SU-DHL-6 (cell line): ENCODE data around the gene MAML3.

Source experiments
- H2AFZ ChIP-seq: fragments of 200-600 bp; sonication (generic); 2 replicates; pipeline ENCODE4 v1.6.1; 2014; ENCODE audit warnings: low read depth, mild to moderate bottlenecking, moderate library complexity, mixed read lengths, antibody characterized with exemption, low read length; ENCODE audit not compliant: severe bottlenecking
- H3F3A ChIP-seq: fragments of 200-600 bp; shearing (Covaris generic); 2 replicates; pipeline ENCODE4 v1.6.0; 2016; ENCODE audit warnings: antibody characterized with exemption, mild to moderate bottlenecking; ENCODE audit not compliant: insufficient read depth
- H3K27ac ChIP-seq: fragments of 200-600 bp; sonication (generic); 2 replicates; pipeline ENCODE4 v1.5.1; 2016; ENCODE audit warnings: low read depth, mild to moderate bottlenecking, low read length, moderate library complexity, mixed read lengths
- H3K27me3 ChIP-seq: fragments of 200-600 bp; sonication (generic), shearing (Covaris generic); 2 replicates; pipeline ENCODE4 v1.6.0; 2014; ENCODE audit warnings: mild to moderate bottlenecking, low read length
- H3K36me3 ChIP-seq: fragments of 200-600 bp; sonication (generic); 2 replicates; pipeline ENCODE4 v1.6.1; 2014; ENCODE audit warnings: mild to moderate bottlenecking, low read length, mixed read lengths
- H3K4me2 ChIP-seq: fragments of 300-600, 200-600 bp; shearing (Covaris generic), sonication (generic); 2 replicates; pipeline ENCODE4 v1.6.0; 2014; ENCODE audit warnings: low read length, low read depth, mild to moderate bottlenecking; ENCODE audit not compliant: poor library complexity, severe bottlenecking
- H3K4me3 ChIP-seq: fragments of 200-600 bp; sonication (generic); 2 replicates; pipeline ENCODE4 v1.5.1; 2014; ENCODE audit warnings: antibody characterized with exemption, low read length, mild to moderate bottlenecking, mixed read lengths; ENCODE audit not compliant: insufficient read depth, poor library complexity, severe bottlenecking
- H3K79me2 ChIP-seq: fragments of 200-600 bp; sonication (generic); 2 replicates; pipeline ENCODE4 v1.6.1; 2014; ENCODE audit warnings: mild to moderate bottlenecking, low read length, moderate library complexity; ENCODE audit not compliant: insufficient read depth
- H3K9ac ChIP-seq: fragments of 200-600 bp; sonication (generic); 2 replicates; pipeline ENCODE4 v1.7.0; 2014; ENCODE audit warnings: mild to moderate bottlenecking, low read length
- H3K9me2 ChIP-seq: fragments of 200-600 bp; sonication (generic); replicated peaks from 2 replicates; pipeline ENCODE4 v1.6.1; 2014; ENCODE audit warnings: low read length; ENCODE audit not compliant: insufficient read depth
- H3K9me3 ChIP-seq: fragments of 200-600 bp; sonication (generic); 2 replicates; pipeline ENCODE4 v1.6.1; 2014; ENCODE audit warnings: low read length, mixed read lengths; ENCODE audit not compliant: insufficient read depth
- H4K20me1 ChIP-seq: fragments of 200-600 bp; sonication (generic); 2 replicates; pipeline ENCODE4 v1.6.1; 2014; ENCODE audit warnings: low read depth, mild to moderate bottlenecking, antibody characterized with exemption, low read length, moderate library complexity, mixed read lengths
- CTCF ChIP-seq: fragments of 200-600 bp; sonication (generic); IDR thresholded peaks from one replicate; pipeline ENCODE4 v1.5.1; 2017; ENCODE audit warnings: antibody characterized with exemption, mild to moderate bottlenecking, low read length, moderate library complexity; ENCODE audit not compliant: insufficient read depth, poor library complexity, severe bottlenecking
- EZH2phosphoT487 ChIP-seq: fragments of 200-600 bp; sonication (generic), shearing (Covaris generic); conservative IDR thresholded peaks from 2 replicates; pipeline ENCODE4 v1.6.1; 2018; ENCODE audit warnings: mild to moderate bottlenecking, antibody characterized with exemption, low read length, moderate library complexity, mixed read lengths

Gene MAML3

DNA sequence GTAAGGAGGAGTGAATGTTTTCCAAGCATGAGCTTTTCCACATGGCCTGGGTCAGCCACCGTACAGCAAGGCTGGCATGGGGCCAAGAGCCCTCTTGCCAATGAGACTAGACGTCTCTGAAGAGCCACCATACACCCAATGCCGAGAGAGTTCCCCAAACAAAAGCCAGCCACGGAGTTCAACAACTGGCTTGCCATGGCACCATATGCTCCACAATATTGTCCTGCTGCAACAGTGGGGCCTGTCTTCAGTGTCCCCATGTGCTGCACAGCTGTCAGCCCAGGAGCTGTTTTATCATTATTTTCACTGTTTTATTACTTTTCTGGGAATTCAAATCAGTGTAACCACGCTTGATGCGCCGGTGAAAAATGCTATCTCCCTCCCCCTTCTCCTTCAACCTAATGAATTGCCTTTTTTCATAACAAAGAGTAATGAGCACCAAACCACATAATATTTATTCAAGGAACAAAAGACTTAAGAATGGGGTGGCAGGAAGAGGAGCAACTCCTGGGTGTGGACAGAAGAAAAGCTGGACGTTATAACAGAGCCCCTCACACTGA is 18.4 kb downstream of the MAML3 start:
- Histone ChIP-seq H3K9ac (no peak overlapping the region), H3K79me2 (no peaks in the 10 kb centered on the region), H3K36me3 (no peaks in the 10 kb centered on the region), H4K20me1 (no peaks in the 10 kb centered on the region), H3K9me2 (no peaks in the 10 kb centered on the region), H2AFZ (no peak overlapping the region), H3K27me3 (no peaks in the 10 kb centered on the region), H3K4me3 (no peak overlapping the region), H3K4me2 (no peak overlapping the region), H3K27ac (no peak overlapping the region), H3K9me3 (no peaks in the 10 kb centered on the region), H3F3A (no peaks in the 10 kb centered on the region)
- TF ChIP-seq CTCF: no peak
- no peak for TF ChIP-seq EZH2phosphoT487

DNA sequence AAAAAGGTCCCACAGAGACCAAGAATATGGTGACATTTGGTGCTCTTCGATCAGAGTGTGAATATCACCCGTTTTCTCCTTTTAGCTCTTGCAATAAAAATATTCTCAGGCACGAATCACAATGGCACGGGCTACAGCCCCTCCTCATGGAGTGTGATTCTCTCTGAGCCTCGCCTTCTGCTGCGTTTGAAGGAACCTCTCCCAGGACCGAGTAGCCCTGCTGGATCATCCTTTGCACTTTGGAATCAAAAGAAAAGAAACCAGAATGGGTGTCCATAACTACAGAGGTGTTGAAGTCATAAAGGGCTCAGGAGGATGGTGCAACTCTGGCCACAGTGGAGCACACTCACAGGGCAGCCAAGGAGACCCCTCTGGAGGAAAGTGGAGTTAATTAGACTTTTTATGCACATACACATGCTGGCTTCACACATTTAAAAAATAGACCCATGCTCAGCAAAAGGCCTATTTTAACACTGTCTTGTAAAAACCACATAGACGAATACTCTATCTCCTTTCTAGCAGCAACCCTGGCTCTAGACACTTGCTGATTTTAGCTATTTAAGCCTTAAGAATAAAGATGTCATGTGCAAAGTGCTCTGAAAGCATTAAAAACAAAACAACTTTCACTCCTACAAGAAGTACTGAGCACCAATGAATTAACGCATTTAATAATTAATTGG is 19.1 kb downstream of the MAML3 start:
- H3K79me2 ChIP-seq: no peaks in the 10 kb centered on the region
- H3K4me3 ChIP-seq: no peak overlapping the region

GRCh38 chr4:140133576-140133975 is 20.4 kb downstream of the MAML3 start:
- H3K4me2 ChIP-seq: no peak overlapping the region
- no peaks in the 10 kb centered on the region for H3K79me2 ChIP-seq
- H3K9ac ChIP-seq: no peak overlapping the region

More for the DNA sequence above, 19.1 kb downstream of the MAML3 start:
- Histone ChIP-seq H3K9ac (no peak overlapping the region), H2AFZ (no peak overlapping the region), H3K27me3 (no peaks in the 10 kb centered on the region), H3K9me3 (no peaks in the 10 kb centered on the region), H3K27ac (no peak overlapping the region), H4K20me1 (no peaks in the 10 kb centered on the region), H3F3A (no peaks in the 10 kb centered on the region), H3K9me2 (no peaks in the 10 kb centered on the region), H3K4me2 (no peak overlapping the region), H3K36me3 (no peaks in the 10 kb centered on the region)
- TF ChIP-seq CTCF (no peak), EZH2phosphoT487 (no peak)

More at GRCh38 chr4:140133576-140133975, 20.4 kb downstream of the MAML3 start:
- H2AFZ ChIP-seq: no peak overlapping the region
- H3K9me3 ChIP-seq: no peaks in the 10 kb centered on the region
- no peaks in the 10 kb centered on the region for H3K9me2 ChIP-seq
- H3K36me3 ChIP-seq: no peaks in the 10 kb centered on the region
- H3K27me3 ChIP-seq: no peaks in the 10 kb centered on the region
- no peak for TF ChIP-seq CTCF
- no peak for TF ChIP-seq EZH2phosphoT487
- no peak overlapping the region for H3K27ac ChIP-seq
- no peaks in the 10 kb centered on the region for H3F3A ChIP-seq
- H4K20me1 ChIP-seq: no peaks in the 10 kb centered on the region
- no peak overlapping the region for H3K4me3 ChIP-seq
